Trophoblast cell (in vitro differentiated cells and primary cell): ENCODE results near the gene CBARP.

Source experiments
- DNase-seq, 2 donors: peaks; one replicate each; pipeline ENCODE4 v3.0.0-alpha.2; 2016
- H2AFZ ChIP-seq: 2 replicates; pipeline ENCODE4 v1.6.1; 2013; ENCODE audit warnings: low read length, moderate library complexity, mild to moderate bottlenecking; ENCODE audit not compliant: insufficient read depth, poor library complexity
- H2AK5ac ChIP-seq: 2 replicates; pipeline ENCODE4 v1.6.1; 2013; ENCODE audit warnings: mild to moderate bottlenecking, low read length
- H2BK120ac ChIP-seq: 2 replicates; pipeline ENCODE4 v1.6.1; 2013; ENCODE audit warnings: low read length, mild to moderate bottlenecking, moderate library complexity; ENCODE audit not compliant: insufficient read depth, poor library complexity
- H2BK12ac ChIP-seq: 2 replicates; pipeline ENCODE4 v1.6.1; 2013; ENCODE audit warnings: mild to moderate bottlenecking, low read length, moderate library complexity
- H2BK5ac ChIP-seq: 2 replicates; pipeline ENCODE4 v1.6.1; 2013; ENCODE audit warnings: low read length, low read depth, moderate library complexity, mild to moderate bottlenecking; ENCODE audit not compliant: poor library complexity
- H3K14ac ChIP-seq: 2 replicates; pipeline ENCODE4 v1.6.1; 2013; ENCODE audit warnings: mild to moderate bottlenecking, low read length
- H3K18ac ChIP-seq: 2 replicates; pipeline ENCODE4 v1.6.1; 2013; ENCODE audit warnings: mild to moderate bottlenecking, low read length
- H3K23ac ChIP-seq: 2 replicates; pipeline ENCODE4 v1.6.1; 2013; ENCODE audit warnings: low read length
- H3K27ac ChIP-seq: 2 replicates; pipeline ENCODE4 v1.5.1; 2013; ENCODE audit warnings: low read depth, mild to moderate bottlenecking, inconsistent platforms, low read length, moderate library complexity
- H3K27me3 ChIP-seq: 2 replicates; pipeline ENCODE4 v1.6.1; 2013; ENCODE audit warnings: inconsistent platforms, mild to moderate bottlenecking, low read length, moderate library complexity; ENCODE audit not compliant: insufficient read depth
- H3K36me3 ChIP-seq, 2 experiments: 1 replicate in 1 of 2; 2 replicates in 1 of 2; pipeline ENCODE4 v1.6.1; 2013; ENCODE audit warnings: low read length in 2 of 2, mild to moderate bottlenecking in 2 of 2, moderate library complexity in 1 of 2; ENCODE audit not compliant: insufficient read depth in 2 of 2, control insufficient read depth in 1 of 2
- H3K4ac ChIP-seq: 2 replicates; pipeline ENCODE4 v1.6.1; 2013; ENCODE audit warnings: low read depth, mild to moderate bottlenecking, low read length, moderate library complexity
- H3K4me1 ChIP-seq, 2 experiments: 1 replicate in 1 of 2; 2 replicates in 1 of 2; pipeline ENCODE4 v1.6.1; 2013; ENCODE audit warnings: low read length in 2 of 2, mild to moderate bottlenecking in 2 of 2, moderate library complexity in 1 of 2; ENCODE audit not compliant: insufficient read depth in 2 of 2, control insufficient read depth in 1 of 2
- H3K4me2 ChIP-seq: 2 replicates; pipeline ENCODE4 v1.6.1; 2013; ENCODE audit warnings: inconsistent platforms, mild to moderate bottlenecking, low read length, moderate library complexity
- H3K4me3 ChIP-seq: 2 replicates; pipeline ENCODE4 v1.5.1; 2013; ENCODE audit warnings: mild to moderate bottlenecking, low read depth, low read length, inconsistent platforms
- H3K79me1 ChIP-seq: one replicate; pipeline ENCODE4 v1.6.1; 2013; ENCODE audit warnings: low read length
- H3K79me2 ChIP-seq: 2 replicates; pipeline ENCODE4 v1.6.1; 2013; ENCODE audit warnings: low read length, mild to moderate bottlenecking; ENCODE audit not compliant: control insufficient read depth, insufficient read depth, poor library complexity
- H3K9ac ChIP-seq: 2 replicates; pipeline ENCODE4 v1.6.1; 2013; ENCODE audit warnings: mild to moderate bottlenecking, low read length
- H3K9me3 ChIP-seq: 2 replicates; pipeline ENCODE4 v1.6.1; 2013; ENCODE audit warnings: low read depth, mild to moderate bottlenecking, control low read depth, inconsistent platforms, low read length; ENCODE audit not compliant: insufficient read depth
- H4K12ac ChIP-seq: 2 replicates; pipeline ENCODE4 v1.6.1; 2013; ENCODE audit warnings: low read depth, mild to moderate bottlenecking, low read length, moderate library complexity
- H4K8ac ChIP-seq: 2 replicates; pipeline ENCODE4 v1.6.1; 2013; ENCODE audit warnings: low read depth, mild to moderate bottlenecking, low read length, moderate library complexity
- H4K91ac ChIP-seq: one replicate; pipeline ENCODE4 v1.6.1; 2013; ENCODE audit warnings: low read depth, mild to moderate bottlenecking, low read length, moderate library complexity
- WGBS: extraction: QIAGEN DNeasy Blood & Tissue Kit; methylation state at CpG from one replicate; pipeline ENCODE4 v1.1.7; 2013; ENCODE audit warnings: missing lambda C conversion rate; ENCODE audit not compliant: insufficient read length, insufficient coverage; ENCODE audit errors: extremely low coverage; 5-methylcytosine and 5-hydroxymethylcytosine counted together

The CBARP gene

GRCh38 chr19:1218751-1219567 is 18.8 kb downstream of the CBARP start:
- Histone ChIP-seq H3K4ac (no peak overlapping the region), H3K4me3 (no peak overlapping the region), H3K4me2 (no peak overlapping the region), H2BK120ac (no peak overlapping the region), H3K14ac (no peak overlapping the region), H3K36me3 (peaks cover 45 to 46% of the 10 kb centered on the region in 2 experiments), H3K23ac (no peak overlapping the region), H4K12ac (no peak overlapping the region), H3K27ac (no peak overlapping the region), H4K8ac (no peak overlapping the region), H3K79me1 (no peaks in the 10 kb centered on the region), H2AFZ (no peak overlapping the region), H2BK12ac (no peak overlapping the region), H3K4me1 (peaks cover 7% of the 10 kb centered on the region in 2 experiments), H2AK5ac (no peak overlapping the region), H3K79me2 (peaks cover 8% of the 10 kb centered on the region), H2BK5ac (no peak overlapping the region), H4K91ac (no peak overlapping the region), H3K18ac (no peak overlapping the region), H3K27me3 (no peaks in the 10 kb centered on the region), H3K9me3 (no peaks in the 10 kb centered on the region), H3K9ac (no peak overlapping the region)
- WGBS: no CpG with 5 or more reads among the region's 37 CpGs
- DNase-seq: no peak

GRCh38 chr19:1217366-1217765 is 20.4 kb downstream of the CBARP start:
- H3K27ac ChIP-seq: no peak overlapping the region
- no peaks in the 10 kb centered on the region for H3K79me1 ChIP-seq
- H4K8ac ChIP-seq: no peak overlapping the region
- H2AFZ ChIP-seq: no peak overlapping the region
- H3K18ac ChIP-seq: no peak overlapping the region
- WGBS: no CpG with 5 or more reads among the region's 15 CpGs
- H4K91ac ChIP-seq: no peak overlapping the region
- H2AK5ac ChIP-seq: no peak overlapping the region
- peaks cover 13% of the 10 kb centered on the region in 2 experiments for H3K4me1 ChIP-seq
- H3K14ac ChIP-seq: no peak overlapping the region
- H2BK5ac ChIP-seq: no peak overlapping the region
- H3K9me3 ChIP-seq: peaks cover 3% of the 10 kb centered on the region
- peaks cover 10% of the 10 kb centered on the region for H3K79me2 ChIP-seq
- H3K4me3 ChIP-seq: no peak overlapping the region
- H2BK12ac ChIP-seq: no peak overlapping the region
- no peak for DNase-seq
- H3K9ac ChIP-seq: no peak overlapping the region
- H3K4ac ChIP-seq: peak overlapping the region; percentile 23
- no peak overlapping the region for H3K4me2 ChIP-seq
- no peak overlapping the region for H4K12ac ChIP-seq
- peaks cover 38% of the 10 kb centered on the region in 2 experiments for H3K36me3 ChIP-seq
- H2BK120ac ChIP-seq: no peak overlapping the region
- no peak overlapping the region for H3K23ac ChIP-seq
- H3K27me3 ChIP-seq: no peaks in the 10 kb centered on the region

- H3K79me1 ChIP-seq: no peaks in the 10 kb centered on the region
- H3K36me3 ChIP-seq: peaks cover 32% of the 10 kb centered on the region in 2 experiments
- WGBS: no CpG with 5 or more reads among the region's 12 CpGs
- peaks cover 10% of the 10 kb centered on the region for H3K79me2 ChIP-seq
- no peak overlapping the region for H3K4ac ChIP-seq
- no peak overlapping the region for H3K14ac ChIP-seq
- no peak overlapping the region for H3K18ac ChIP-seq
- no peak overlapping the region for H2BK5ac ChIP-seq
- no peak overlapping the region for H4K91ac ChIP-seq
- H3K9ac ChIP-seq: no peak overlapping the region
- H3K9me3 ChIP-seq: peaks cover 3% of the 10 kb centered on the region
- H2BK12ac ChIP-seq: no peak overlapping the region
- H3K4me1 ChIP-seq: peaks cover 13% of the 10 kb centered on the region in 2 experiments
- no peak overlapping the region for H2BK120ac ChIP-seq
- no peak overlapping the region for H4K12ac ChIP-seq
- H3K4me2 ChIP-seq: no peak overlapping the region
- no peak for DNase-seq
- H3K23ac ChIP-seq: no peak overlapping the region
- H4K8ac ChIP-seq: no peak overlapping the region
- no peak overlapping the region for H3K4me3 ChIP-seq
- H3K27ac ChIP-seq: no peak overlapping the region
- H2AK5ac ChIP-seq: no peak overlapping the region
- H2AFZ ChIP-seq: no peak overlapping the region
- no peaks in the 10 kb centered on the region for H3K27me3 ChIP-seq
Measured at GRCh38 chr19:1216756-1217155, 21.0 kb downstream of the CBARP start.

- H4K91ac ChIP-seq: no peak overlapping the region
- no peak overlapping the region for H3K9ac ChIP-seq
- H3K27ac ChIP-seq: no peak overlapping the region
- no peak overlapping the region for H3K4me3 ChIP-seq
- peaks cover 13% of the 10 kb centered on the region in 2 experiments for H3K4me1 ChIP-seq
- no peak overlapping the region for H3K14ac ChIP-seq
- H3K79me2 ChIP-seq: peaks cover 15% of the 10 kb centered on the region
- H3K18ac ChIP-seq: peak overlapping the region; percentile 12
- DNase-seq: peak; percentile 69 to 73
- H3K4ac ChIP-seq: peak overlapping the region; percentile 50
- no peak overlapping the region for H3K4me2 ChIP-seq
- no peak overlapping the region for H2AFZ ChIP-seq
- H3K36me3 ChIP-seq: peaks cover 18 to 20% of the 10 kb centered on the region in 2 experiments
- no peak overlapping the region for H2BK5ac ChIP-seq
- no peaks in the 10 kb centered on the region for H3K27me3 ChIP-seq
- H2BK120ac ChIP-seq: no peak overlapping the region
- H3K23ac ChIP-seq: no peak overlapping the region
- H3K79me1 ChIP-seq: no peaks in the 10 kb centered on the region
- no peak overlapping the region for H4K12ac ChIP-seq
- H2BK12ac ChIP-seq: no peak overlapping the region
- no peak overlapping the region for H2AK5ac ChIP-seq
- peaks cover 3% of the 10 kb centered on the region for H3K9me3 ChIP-seq
- no CpG with 5 or more reads among the region's 26 CpGs for WGBS
- H4K8ac ChIP-seq: no peak overlapping the region
Measured at GRCh38 chr19:1214862-1215731, 22.7 kb downstream of the CBARP start.
